ENCODE data around the gene NOXO1. TPM values are rescaled to one million over a fixed set of nuclear protein-coding genes. Genes with fewer than 3 reads are reported as not detected.
A peak's percentile ranks its signal among the peaks of the same experiment; 100 is the strongest.

NOXO1 gene
- total RNA-seq, 1 experiment from 2014 or later = not detected

GRCh38 chr16:1989209-1990100 is 8.2 kb upstream of the NOXO1 start, which contains the start of gene SYNGR3:
SYNGR3 (plus strand) TSS chr16:1989970; CDS start chr16:1990103, 133 bp downstream.
- Histone ChIP-seq H2AFZ (ENCODE audit: low read length) (peak within 1 kb of the TSS; percentile 67; the same call in 1 of the 2 replicates), H3K9me3 (ENCODE audit: low read length) (no peaks in the 10 kb centered on the region), H3K4me2 (ENCODE audit: low read depth, low read length, poor library complexity, severe bottlenecking) (peak within 1 kb of the TSS; percentile 89), H3K27ac (ENCODE audit: low read length) (no peak within 1 kb of the TSS), H3K27me3 (ENCODE audit: low read length) (no peaks in the 10 kb centered on the region), H3K79me2 (ENCODE audit: low read length) (peaks cover 10% of the 10 kb centered on the region), H3K4me1 (ENCODE audit: low read length) (peaks cover 33% of the 10 kb centered on the region), H3K4me3 (ENCODE audit: low read length) (peak within 1 kb of the TSS; percentile 74), H3K9me2 (replicated peaks; ENCODE audit: insufficient read depth, low read length) (no peaks in the 10 kb centered on the region), H4K20me1 (ENCODE audit: insufficient read depth, low read depth, low read length) (no peaks in the 10 kb centered on the region), H3K36me3 (ENCODE audit: insufficient read depth, low read length) (no peaks in the 10 kb centered on the region), H3K9ac (ENCODE audit: low read length) (peak within 1 kb of the TSS; percentile 68)
- peak; percentile 71 for DNase-seq

GRCh38 chr16:1987198-1987597 is 5.9 kb upstream of the NOXO1 start:
- Histone ChIP-seq H3K9me2 (replicated peaks; ENCODE audit: insufficient read depth, low read length) (no peaks in the 10 kb centered on the region), H3K4me2 (ENCODE audit: low read depth, low read length, poor library complexity, severe bottlenecking) (no peak overlapping the region), H3K27me3 (ENCODE audit: low read length) (no peaks in the 10 kb centered on the region), H3K9me3 (ENCODE audit: low read length) (no peaks in the 10 kb centered on the region), H3K4me1 (ENCODE audit: low read length) (peaks cover 36% of the 10 kb centered on the region), H3K9ac (ENCODE audit: low read length) (no peak overlapping the region), H2AFZ (ENCODE audit: low read length) (no peak overlapping the region), H4K20me1 (ENCODE audit: insufficient read depth, low read depth, low read length) (no peaks in the 10 kb centered on the region), H3K4me3 (ENCODE audit: low read length) (no peak overlapping the region), H3K79me2 (ENCODE audit: low read length) (peaks cover 11% of the 10 kb centered on the region), H3K27ac (ENCODE audit: low read length) (no peak overlapping the region), H3K36me3 (ENCODE audit: insufficient read depth, low read length) (no peaks in the 10 kb centered on the region)
- no peak for DNase-seq

DNA sequence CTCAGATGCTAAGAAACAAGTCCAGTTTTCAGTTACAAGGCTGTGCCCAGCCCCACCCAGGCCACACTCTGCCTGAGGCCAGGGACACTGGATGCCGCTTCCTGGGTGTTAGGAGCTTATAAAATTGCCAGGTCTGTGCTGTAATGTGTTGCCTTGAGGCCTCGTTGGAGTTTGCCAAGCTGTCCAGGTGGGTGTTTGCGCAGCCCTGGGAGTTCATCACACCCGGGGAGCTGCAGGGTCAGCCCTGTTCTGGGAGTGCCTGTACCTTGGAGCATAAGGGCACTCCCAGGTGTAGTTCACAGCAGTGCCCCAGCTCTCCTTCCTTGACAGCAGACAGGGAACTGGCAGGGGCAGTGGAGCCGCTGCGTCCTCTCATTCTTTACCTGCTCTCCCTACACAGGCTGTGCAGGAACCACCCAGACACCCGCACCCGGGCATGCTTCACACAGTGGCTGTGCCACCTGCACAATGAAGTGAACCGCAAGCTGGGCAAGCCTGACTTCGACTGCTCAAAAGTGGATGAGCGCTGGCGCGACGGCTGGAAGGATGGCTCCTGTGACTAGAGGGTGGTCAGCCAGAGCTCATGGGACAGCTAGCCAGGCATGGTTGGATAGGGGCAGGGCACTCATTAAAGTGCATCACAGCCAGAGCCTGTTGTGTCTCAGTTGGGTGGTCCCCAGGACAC is 4.3 kb upstream of the NOXO1 start:
- H2AFZ ChIP-seq (ENCODE audit: low read length) = no peak overlapping the region
- no peaks in the 10 kb centered on the region for H4K20me1 ChIP-seq (ENCODE audit: insufficient read depth, low read depth, low read length)
- peak overlapping the region; percentile 98 for H3K4me3 ChIP-seq (ENCODE audit: low read length)
- peaks cover 11% of the 10 kb centered on the region for H3K79me2 ChIP-seq (ENCODE audit: low read length)
- peak overlapping the region; percentile 98 for H3K9ac ChIP-seq (ENCODE audit: low read length)
- no peaks in the 10 kb centered on the region for H3K36me3 ChIP-seq (ENCODE audit: insufficient read depth, low read length)
- H3K27me3 ChIP-seq (ENCODE audit: low read length) = no peaks in the 10 kb centered on the region
- no peak overlapping the region for H3K27ac ChIP-seq (ENCODE audit: low read length)
- no peaks in the 10 kb centered on the region for H3K9me3 ChIP-seq (ENCODE audit: low read length)
- no peaks in the 10 kb centered on the region for H3K9me2 ChIP-seq (replicated peaks; ENCODE audit: insufficient read depth, low read length)
- peak overlapping the region; percentile 92 for H3K4me2 ChIP-seq (ENCODE audit: low read depth, low read length, poor library complexity, severe bottlenecking)
- peaks cover 30% of the 10 kb centered on the region for H3K4me1 ChIP-seq (ENCODE audit: low read length)
- DNase-seq = no peak

DNA sequence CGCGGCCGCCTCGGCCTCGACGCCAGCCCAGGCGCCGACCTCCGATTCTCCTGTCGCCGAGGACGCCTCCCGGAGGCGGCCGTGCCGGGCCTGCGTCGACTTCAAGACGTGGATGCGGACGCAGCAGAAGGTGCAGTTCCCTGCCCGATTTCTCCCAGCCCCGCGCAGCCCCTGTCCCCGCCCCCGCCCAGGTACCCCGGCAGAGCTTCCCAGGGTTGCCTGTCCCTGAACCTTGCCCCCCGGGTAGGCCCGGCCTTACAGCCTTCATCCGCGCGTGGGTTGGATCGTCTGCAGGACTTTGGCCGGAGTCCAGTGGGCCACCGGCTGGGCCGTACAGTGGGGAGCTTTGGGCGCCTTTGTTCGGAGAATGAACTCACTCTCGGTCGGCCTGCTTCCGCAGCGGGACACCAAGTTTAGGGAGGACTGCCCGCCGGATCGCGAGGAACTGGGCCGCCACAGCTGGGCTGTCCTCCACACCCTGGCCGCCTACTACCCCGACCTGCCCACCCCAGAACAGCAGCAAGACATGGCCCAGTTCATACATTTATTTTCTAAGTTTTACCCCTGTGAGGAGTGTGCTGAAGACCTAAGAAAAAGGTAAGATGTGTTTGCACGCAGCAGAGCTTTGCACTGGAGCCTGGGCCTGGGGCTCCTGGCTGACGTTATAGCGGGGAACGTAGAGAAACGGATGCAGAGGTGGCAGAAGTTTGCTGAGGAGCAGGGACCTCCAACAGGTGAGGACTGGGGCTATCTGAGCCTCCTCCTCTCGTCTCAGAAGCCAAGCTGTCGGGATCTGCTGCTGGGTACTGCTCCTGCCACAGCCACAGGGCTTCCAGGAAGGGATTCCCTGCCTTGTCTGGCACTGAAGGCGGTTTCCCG is 3.3 kb upstream of the NOXO1 start:
- Histone ChIP-seq H3K4me3 (ENCODE audit: low read length) (peak overlapping the region; percentile 98), H3K36me3 (ENCODE audit: insufficient read depth, low read length) (no peaks in the 10 kb centered on the region), H3K27ac (ENCODE audit: low read length) (peak overlapping the region; percentile 27; the same call in 1 of the 2 replicates), H4K20me1 (ENCODE audit: insufficient read depth, low read depth, low read length) (no peaks in the 10 kb centered on the region), H2AFZ (ENCODE audit: low read length) (peak overlapping the region; percentile 20; the same call in 1 of the 2 replicates), H3K4me2 (ENCODE audit: low read depth, low read length, poor library complexity, severe bottlenecking) (peak overlapping the region; percentile 92), H3K27me3 (ENCODE audit: low read length) (no peaks in the 10 kb centered on the region), H3K9ac (ENCODE audit: low read length) (peak overlapping the region; percentile 98), H3K4me1 (ENCODE audit: low read length) (peaks cover 27% of the 10 kb centered on the region), H3K9me2 (replicated peaks; ENCODE audit: insufficient read depth, low read length) (no peaks in the 10 kb centered on the region), H3K79me2 (ENCODE audit: low read length) (peaks cover 11% of the 10 kb centered on the region), H3K9me3 (ENCODE audit: low read length) (no peaks in the 10 kb centered on the region)
- peak; percentile 67 for DNase-seq

- H3K9me3 ChIP-seq (ENCODE audit: low read length) = no peaks in the 10 kb centered on the region
- peak within 1 kb of the TSS; percentile 27; the same call in 1 of the 2 replicates for H3K27ac ChIP-seq (ENCODE audit: low read length)
- peaks cover 23% of the 10 kb centered on the region for H3K4me1 ChIP-seq (ENCODE audit: low read length)
- no peaks in the 10 kb centered on the region for H3K27me3 ChIP-seq (ENCODE audit: low read length)
- peak within 1 kb of the TSS; percentile 98 for H3K4me3 ChIP-seq (ENCODE audit: low read length)
- peak within 1 kb of the TSS; percentile 98 for H3K9ac ChIP-seq (ENCODE audit: low read length)
- no peaks in the 10 kb centered on the region for H3K9me2 ChIP-seq (replicated peaks; ENCODE audit: insufficient read depth, low read length)
- H3K79me2 ChIP-seq (ENCODE audit: low read length) = peaks cover 11% of the 10 kb centered on the region
- peak; percentile 97 for DNase-seq
- no peaks in the 10 kb centered on the region for H3K36me3 ChIP-seq (ENCODE audit: insufficient read depth, low read length)
- peak within 1 kb of the TSS; percentile 20; the same call in 1 of the 2 replicates for H2AFZ ChIP-seq (ENCODE audit: low read length)
- peak within 1 kb of the TSS; percentile 92 for H3K4me2 ChIP-seq (ENCODE audit: low read depth, low read length, poor library complexity, severe bottlenecking)
- no peaks in the 10 kb centered on the region for H4K20me1 ChIP-seq (ENCODE audit: insufficient read depth, low read depth, low read length)
Observed at GRCh38 chr16:1983544-1984346, 2.5 kb upstream of the NOXO1 start, which contains the start of gene GFER. GFER (plus strand) TSS chr16:1984193; CDS start chr16:1984219, 26 bp downstream.

GRCh38 chr16:1982991-1983543 is 1.8 kb upstream of the NOXO1 start:
- H3K27me3 ChIP-seq (ENCODE audit: low read length) = no peaks in the 10 kb centered on the region
- no peak overlapping the region; the same call in 1 of the 2 replicates for H3K4me3 ChIP-seq (ENCODE audit: low read length)
- H3K27ac ChIP-seq (ENCODE audit: low read length) = no peak overlapping the region
- H3K9me2 ChIP-seq (replicated peaks; ENCODE audit: insufficient read depth, low read length) = no peaks in the 10 kb centered on the region
- no peak overlapping the region for H2AFZ ChIP-seq (ENCODE audit: low read length)
- H3K79me2 ChIP-seq (ENCODE audit: low read length) = peaks cover 11% of the 10 kb centered on the region
- H3K4me1 ChIP-seq (ENCODE audit: low read length) = peaks cover 23% of the 10 kb centered on the region
- peak overlapping the region; percentile 92 for H3K4me2 ChIP-seq (ENCODE audit: low read depth, low read length, poor library complexity, severe bottlenecking)
- H4K20me1 ChIP-seq (ENCODE audit: insufficient read depth, low read depth, low read length) = no peaks in the 10 kb centered on the region
- DNase-seq = no peak
- H3K9ac ChIP-seq (ENCODE audit: low read length) = no peak overlapping the region
- no peaks in the 10 kb centered on the region for H3K9me3 ChIP-seq (ENCODE audit: low read length)
- peaks cover 1% of the 10 kb centered on the region; the same call in 1 of the 2 replicates for H3K36me3 ChIP-seq (ENCODE audit: insufficient read depth, low read length)

DNA sequence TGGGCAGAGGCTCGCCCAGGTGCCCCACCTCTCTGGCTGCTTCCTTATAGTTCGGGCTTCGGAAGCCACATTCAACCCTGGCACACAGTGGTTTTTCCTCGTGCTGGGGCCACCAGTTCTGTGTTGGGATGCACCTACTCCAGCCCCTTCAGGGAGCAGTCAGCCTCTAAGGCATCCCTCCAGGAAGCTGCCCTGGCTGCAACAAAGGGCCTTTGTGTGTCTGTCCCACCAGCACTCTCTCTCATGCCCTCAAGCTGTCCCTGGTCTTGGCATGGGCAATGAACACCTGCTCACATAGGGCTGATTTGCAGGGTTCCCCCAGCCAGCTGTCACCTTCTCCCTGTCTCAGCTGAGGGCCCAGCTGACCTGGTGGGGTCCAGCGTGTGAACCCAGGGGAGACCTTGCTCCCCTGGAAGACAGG is 754 bp upstream of the NOXO1 start:
- Histone ChIP-seq H3K9me2 (replicated peaks; ENCODE audit: insufficient read depth, low read length) (no peaks in the 10 kb centered on the region), H4K20me1 (ENCODE audit: insufficient read depth, low read depth, low read length) (no peaks in the 10 kb centered on the region), H3K27ac (ENCODE audit: low read length) (no peak overlapping the region), H3K4me2 (ENCODE audit: low read depth, low read length, poor library complexity, severe bottlenecking) (no peak overlapping the region), H3K4me3 (ENCODE audit: low read length) (no peak overlapping the region), H2AFZ (ENCODE audit: low read length) (no peak overlapping the region), H3K36me3 (ENCODE audit: insufficient read depth, low read length) (peaks cover 2% of the 10 kb centered on the region; the same call in 1 of the 2 replicates), H3K9ac (ENCODE audit: low read length) (no peak overlapping the region), H3K79me2 (ENCODE audit: low read length) (peaks cover 11% of the 10 kb centered on the region), H3K9me3 (ENCODE audit: low read length) (no peaks in the 10 kb centered on the region), H3K4me1 (ENCODE audit: low read length) (peaks cover 23% of the 10 kb centered on the region), H3K27me3 (ENCODE audit: low read length) (no peaks in the 10 kb centered on the region)
- DNase-seq = no peak
